PFSK-1 (cell line): ENCODE data around the gene SNHG17.

Experiments
- FOXP2 ChIP-seq: optimal IDR thresholded peaks from 2 replicates; pipeline ENCODE3; 2011; ENCODE audit warnings: borderline replicate concordance, control low read depth, inconsistent platforms; ENCODE audit not compliant: insufficient read depth; ENCODE audit errors: extremely low read length, extremely low read depth
- POLR2AphosphoS5 ChIP-seq: IDR thresholded peaks from 2 replicates; pipeline ENCODE4 v1.6.1; 2012; ENCODE audit warnings: low read depth, mild to moderate bottlenecking, control low read depth, low read length, moderate library complexity
- TAF1 ChIP-seq: IDR thresholded peaks from 2 replicates; pipeline ENCODE4 v1.6.1; 2012; ENCODE audit warnings: low read length, control low read depth, borderline replicate concordance; ENCODE audit not compliant: insufficient read depth
- TF ChIP-seq, protein P1 (sequence below), 2 experiments: IDR thresholded peaks; 2 replicates each; pipeline versions ENCODE4 v1.6.1 to v1.8.0; 2011 to 2012; ENCODE audit warnings: low read depth in 2 of 2, low read length in 2 of 2, control low read depth in 1 of 2, inconsistent platforms in 1 of 2, mild to moderate bottlenecking in 1 of 2, moderate library complexity in 1 of 2; ENCODE audit not compliant: insufficient read depth in 1 of 2

DNA sequence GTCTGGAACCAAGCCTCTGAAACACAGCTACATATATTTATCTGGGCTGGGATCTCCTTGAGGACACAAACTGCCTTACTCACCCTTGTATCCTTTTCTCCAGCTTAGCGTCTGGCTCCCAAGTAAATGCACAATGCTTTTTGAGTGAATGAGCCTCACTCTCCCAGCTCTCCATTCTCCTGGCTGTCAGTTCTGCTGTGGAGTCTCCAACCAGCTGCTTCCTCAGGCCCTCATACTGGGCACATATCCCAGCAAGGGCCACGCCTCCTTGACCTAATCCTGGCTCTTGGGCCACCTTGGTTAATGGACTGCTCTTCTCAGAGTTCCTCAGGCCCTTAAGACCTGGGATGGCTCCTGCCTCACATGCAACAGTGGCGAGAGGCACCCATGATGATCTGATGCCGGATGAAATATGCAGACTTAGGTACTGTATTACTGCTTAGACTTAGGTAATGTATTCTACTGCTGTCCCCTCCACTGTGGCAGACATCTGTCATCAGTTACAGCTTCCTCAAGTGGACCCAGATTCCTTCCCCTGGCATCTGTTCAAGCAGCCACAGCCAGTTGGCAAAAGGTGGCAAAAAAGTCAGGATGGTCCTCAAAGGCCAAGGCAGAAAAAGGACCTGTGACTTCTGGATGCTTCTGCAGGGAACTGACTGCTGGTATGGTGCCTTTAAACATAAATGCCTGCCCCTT, 16.5 kb downstream of the SNHG17 start:
- TF ChIP-seq TAF1 (no peak), POLR2AphosphoS5 (peak; percentile 53), FOXP2 (no peak)
- TF ChIP-seq, protein P1, sequence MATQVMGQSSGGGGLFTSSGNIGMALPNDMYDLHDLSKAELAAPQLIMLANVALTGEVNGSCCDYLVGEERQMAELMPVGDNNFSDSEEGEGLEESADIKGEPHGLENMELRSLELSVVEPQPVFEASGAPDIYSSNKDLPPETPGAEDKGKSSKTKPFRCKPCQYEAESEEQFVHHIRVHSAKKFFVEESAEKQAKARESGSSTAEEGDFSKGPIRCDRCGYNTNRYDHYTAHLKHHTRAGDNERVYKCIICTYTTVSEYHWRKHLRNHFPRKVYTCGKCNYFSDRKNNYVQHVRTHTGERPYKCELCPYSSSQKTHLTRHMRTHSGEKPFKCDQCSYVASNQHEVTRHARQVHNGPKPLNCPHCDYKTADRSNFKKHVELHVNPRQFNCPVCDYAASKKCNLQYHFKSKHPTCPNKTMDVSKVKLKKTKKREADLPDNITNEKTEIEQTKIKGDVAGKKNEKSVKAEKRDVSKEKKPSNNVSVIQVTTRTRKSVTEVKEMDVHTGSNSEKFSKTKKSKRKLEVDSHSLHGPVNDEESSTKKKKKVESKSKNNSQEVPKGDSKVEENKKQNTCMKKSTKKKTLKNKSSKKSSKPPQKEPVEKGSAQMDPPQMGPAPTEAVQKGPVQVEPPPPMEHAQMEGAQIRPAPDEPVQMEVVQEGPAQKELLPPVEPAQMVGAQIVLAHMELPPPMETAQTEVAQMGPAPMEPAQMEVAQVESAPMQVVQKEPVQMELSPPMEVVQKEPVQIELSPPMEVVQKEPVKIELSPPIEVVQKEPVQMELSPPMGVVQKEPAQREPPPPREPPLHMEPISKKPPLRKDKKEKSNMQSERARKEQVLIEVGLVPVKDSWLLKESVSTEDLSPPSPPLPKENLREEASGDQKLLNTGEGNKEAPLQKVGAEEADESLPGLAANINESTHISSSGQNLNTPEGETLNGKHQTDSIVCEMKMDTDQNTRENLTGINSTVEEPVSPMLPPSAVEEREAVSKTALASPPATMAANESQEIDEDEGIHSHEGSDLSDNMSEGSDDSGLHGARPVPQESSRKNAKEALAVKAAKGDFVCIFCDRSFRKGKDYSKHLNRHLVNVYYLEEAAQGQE (IDR thresholded peaks at IDR 0.05; ENCODE audit: insufficient read depth in 1 of 2, low read depth in 2 of 2, low read length in 2 of 2): no peak
